Neural cell (in vitro differentiated cells): ENCODE results near the gene ADGRB3. TPM values are rescaled to one million over a fixed set of nuclear protein-coding genes. Genes with fewer than 3 reads are reported as not detected.

Experiments used
- H2AFZ ChIP-seq: fragments of 200-600, 300-800 bp; sonication (generic), shearing (Covaris generic); 2 replicates; pipeline ENCODE4 v1.6.0; 2014; ENCODE audit warnings: low read depth, mild to moderate bottlenecking, antibody characterized with exemption, low read length, moderate library complexity
- H3F3A ChIP-seq: fragments of 200-600 bp; shearing (Covaris generic); 2 replicates; pipeline ENCODE4 v1.6.1; 2016; ENCODE audit warnings: mild to moderate bottlenecking, moderate library complexity, mixed read lengths, antibody characterized with exemption, low read length; ENCODE audit not compliant: insufficient read depth, poor library complexity, severe bottlenecking
- H3K27ac ChIP-seq: fragments of 200-600, 300-800 bp; sonication (generic), shearing (Covaris generic); 2 replicates; pipeline ENCODE4 v1.5.1; 2014; ENCODE audit warnings: mild to moderate bottlenecking, low read length, moderate library complexity
- H3K27me3 ChIP-seq: fragments of 300-800, 200-600 bp; sonication (generic), shearing (Covaris generic); 2 replicates; pipeline ENCODE4 v1.6.0; 2014; ENCODE audit warnings: mild to moderate bottlenecking, low read depth, low read length, moderate library complexity; ENCODE audit not compliant: insufficient read depth
- H3K36me3 ChIP-seq: fragments of 300-800, 200-600 bp; sonication (generic), shearing (Covaris generic); 2 replicates; pipeline ENCODE4 v1.5.1; 2014; ENCODE audit warnings: mild to moderate bottlenecking, antibody characterized with exemption, low read length, moderate library complexity; ENCODE audit not compliant: insufficient read depth
- H3K4me2 ChIP-seq: fragments of 300-800, 200-600 bp; sonication (generic), shearing (Covaris generic); 2 replicates; pipeline ENCODE4 v1.6.0; 2014; ENCODE audit warnings: mild to moderate bottlenecking, low read length
- H3K4me3 ChIP-seq: fragments of 300-800, 200-600 bp; sonication (generic), shearing (Covaris generic); 2 replicates; pipeline ENCODE4 v1.5.1; 2014; ENCODE audit warnings: mild to moderate bottlenecking, low read length, moderate library complexity
- H3K79me2 ChIP-seq: fragments of 200-600 bp; shearing (Covaris generic); replicated peaks from 2 replicates; pipeline ENCODE4 v1.6.0; 2014; ENCODE audit warnings: mild to moderate bottlenecking, low read length, moderate library complexity; ENCODE audit not compliant: insufficient read depth
- H3K9ac ChIP-seq: fragments of 300-800, 200-600 bp; sonication (generic), shearing (Covaris generic); 2 replicates; pipeline ENCODE4 v1.6.1; 2016; ENCODE audit warnings: mild to moderate bottlenecking, low read length, mixed read lengths
- H3K9me2 ChIP-seq: fragments of 200-600 bp; shearing (Covaris generic); 2 replicates; pipeline ENCODE4 v1.6.1; 2016; ENCODE audit warnings: mild to moderate bottlenecking, low read length, mixed read lengths; ENCODE audit not compliant: insufficient read depth
- H3K9me3 ChIP-seq: fragments of 200-600, 300-800 bp; sonication (generic), shearing (Covaris generic); 2 replicates; pipeline ENCODE4 v1.6.1; 2016; ENCODE audit warnings: mild to moderate bottlenecking, mixed run types, low read length, moderate library complexity, mixed read lengths
- H4K20me1 ChIP-seq: fragments of 200-600 bp; shearing (Covaris generic); 2 replicates; pipeline ENCODE4 v1.6.1; 2016; ENCODE audit warnings: mild to moderate bottlenecking, mixed run types; ENCODE audit not compliant: insufficient read depth
- CTCF ChIP-seq: fragments of 450-650 bp; IDR thresholded peaks from 2 replicates; pipeline ENCODE4 v1.5.1; 2014; ENCODE audit warnings: antibody characterized with exemption, mild to moderate bottlenecking, moderate library complexity; ENCODE audit not compliant: poor library complexity, severe bottlenecking
- EP300 ChIP-seq: fragments of 450-650 bp; conservative IDR thresholded peaks from 2 replicates; pipeline ENCODE4 v1.6.1; 2014; ENCODE audit warnings: antibody characterized with exemption, mild to moderate bottlenecking, moderate library complexity; ENCODE audit not compliant: poor library complexity, severe bottlenecking
- EZH2 ChIP-seq: fragments of 200-600, 300-800 bp; shearing (Covaris generic), sonication (generic); IDR thresholded peaks from 2 replicates; pipeline ENCODE4 v1.6.1; 2014; ENCODE audit warnings: antibody characterized with exemption, low read length, borderline replicate concordance, mild to moderate bottlenecking; ENCODE audit not compliant: insufficient read depth, poor library complexity, severe bottlenecking
- MXI1 ChIP-seq: fragments of 450-650 bp; conservative IDR thresholded peaks from 2 replicates; pipeline ENCODE4 v1.6.1; 2014; ENCODE audit warnings: antibody characterized with exemption, mild to moderate bottlenecking; ENCODE audit not compliant: poor library complexity, severe bottlenecking
- POLR2AphosphoS5 ChIP-seq: IDR thresholded peaks from 2 replicates; pipeline ENCODE4 v1.6.1; 2012
- RAD21 ChIP-seq: fragments of 450-650 bp; conservative IDR thresholded peaks from 2 replicates; pipeline ENCODE4 v1.6.1; 2014; ENCODE audit warnings: antibody characterized with exemption, mild to moderate bottlenecking, moderate library complexity
- REST ChIP-seq: IDR thresholded peaks from 2 replicates; pipeline ENCODE4 v1.6.1; 2012; ENCODE audit warnings: borderline replicate concordance
- SMC3 ChIP-seq: fragments of 450-650 bp; conservative IDR thresholded peaks from 2 replicates; pipeline ENCODE4 v1.6.1; 2014; ENCODE audit warnings: antibody characterized with exemption, mild to moderate bottlenecking, moderate library complexity; ENCODE audit not compliant: poor library complexity
- TAF1 ChIP-seq: IDR thresholded peaks from 2 replicates; pipeline ENCODE4 v1.6.1; 2012; ENCODE audit warnings: low read depth
- polyA plus RNA-seq: library from polyadenylated mRNA; depleted of rRNA; stranded (reverse); fragments of >200 nt; gene quantifications from 2 replicates; pipeline ENCODE4 v1.2.3, GENCODE V29; 2014

Gene ADGRB3
- polyA plus RNA-seq, 1 donor from 2014 or later = 66.5 TPM

- H2AFZ ChIP-seq = no peak overlapping the region
- H3K27me3 ChIP-seq = no peaks in the 10 kb centered on the region
- no peaks in the 10 kb centered on the region for H3K79me2 ChIP-seq
- H4K20me1 ChIP-seq = no peaks in the 10 kb centered on the region
- no peaks in the 10 kb centered on the region for H3F3A ChIP-seq
- no peak for TF ChIP-seq EP300
- TF ChIP-seq SMC3 = no peak
- TF ChIP-seq EZH2 = no peak
- TF ChIP-seq RAD21 = no peak
- no peak for TF ChIP-seq MXI1
- TF ChIP-seq CTCF = no peak
- no peak for TF ChIP-seq POLR2AphosphoS5
- TF ChIP-seq REST = no peak
- no peak for TF ChIP-seq TAF1
- no peak overlapping the region for H3K4me2 ChIP-seq
- H3K9me2 ChIP-seq = no peaks in the 10 kb centered on the region
- H3K9ac ChIP-seq = no peak overlapping the region
- H3K36me3 ChIP-seq = no peaks in the 10 kb centered on the region
- H3K9me3 ChIP-seq = peaks cover 3% of the 10 kb centered on the region
- H3K27ac ChIP-seq = no peak overlapping the region
- H3K4me3 ChIP-seq = no peak overlapping the region
Observed at GRCh38 chr6:68597642-68598041, 37.4 kb upstream of the ADGRB3 start.

- no peaks in the 10 kb centered on the region for H3K9me2 ChIP-seq
Observed at GRCh38 chr6:68615938-68616337, 19.1 kb upstream of the ADGRB3 start.

More at GRCh38 chr6:68615938-68616337, 19.1 kb upstream of the ADGRB3 start:
- no peaks in the 10 kb centered on the region for H3F3A ChIP-seq
- H3K27me3 ChIP-seq = no peaks in the 10 kb centered on the region
- no peaks in the 10 kb centered on the region for H3K9me3 ChIP-seq
- no peaks in the 10 kb centered on the region for H4K20me1 ChIP-seq
- H3K4me3 ChIP-seq = no peak overlapping the region
- TF ChIP-seq CTCF (no peak), TAF1 (no peak), POLR2AphosphoS5 (no peak), EP300 (no peak), REST (no peak), RAD21 (no peak), EZH2 (no peak), SMC3 (no peak), MXI1 (no peak)
- H3K27ac ChIP-seq = no peak overlapping the region
- H3K79me2 ChIP-seq = no peaks in the 10 kb centered on the region
- no peak overlapping the region for H3K9ac ChIP-seq
- no peaks in the 10 kb centered on the region for H3K36me3 ChIP-seq
- H2AFZ ChIP-seq = no peak overlapping the region
- no peak overlapping the region for H3K4me2 ChIP-seq
